ENCODE results near the gene TP63.

The TP63 gene

DNA sequence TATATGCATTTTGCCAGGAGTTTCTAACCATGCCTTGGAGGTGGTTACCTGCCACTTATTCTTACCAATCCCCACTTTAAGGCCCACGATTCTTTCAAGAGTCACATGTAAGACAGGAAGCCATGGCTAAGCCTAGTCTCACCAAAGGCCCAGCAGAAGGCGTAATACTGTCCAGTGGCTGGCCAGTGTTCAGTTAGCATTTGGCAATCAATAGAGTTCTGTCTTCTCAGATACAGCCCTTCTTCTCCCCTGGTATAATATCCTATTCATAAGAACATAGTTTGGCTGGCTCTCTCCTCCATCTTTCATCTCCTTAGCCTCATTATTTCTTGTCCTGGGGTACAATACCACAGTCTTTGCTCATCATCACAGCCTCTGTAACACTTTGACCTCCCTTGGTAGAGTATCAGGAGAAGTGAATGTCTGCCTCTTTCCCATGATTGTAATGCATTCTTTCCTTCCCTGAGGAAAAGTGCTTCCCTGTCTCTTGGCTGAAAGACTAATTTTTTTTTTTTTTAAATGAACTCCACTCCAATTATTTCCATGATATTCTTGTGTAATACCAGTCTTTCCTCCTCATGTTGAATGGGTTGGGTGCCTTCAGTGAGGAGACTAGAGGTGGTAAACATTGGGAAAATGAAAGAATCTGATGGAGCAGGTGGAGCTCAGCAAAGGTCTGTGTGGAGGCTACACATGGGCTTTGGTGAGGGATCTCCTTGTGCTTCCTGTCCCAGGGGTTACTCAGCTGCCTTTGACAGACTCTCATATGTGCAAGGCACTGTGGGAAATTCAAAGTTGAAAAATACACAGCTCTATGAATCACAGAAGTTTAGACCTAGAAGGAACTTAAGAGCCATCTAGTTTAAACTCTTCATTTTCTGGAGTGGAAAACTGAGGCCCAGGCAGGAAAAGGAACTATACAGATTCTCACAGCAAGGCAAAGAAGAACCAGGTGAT, 271.3 kb downstream of the TP63 start:
- no peak overlapping the region for H3K4me3 ChIP-seq (replicated peaks in 1 of 2; ENCODE audit: low read depth in 2 of 2, low read length in 2 of 2)
- peak; percentile 12 to 38 for DNase-seq (ENCODE audit: low read depth in 2 of 2)
- TF ChIP-seq, protein P1, sequence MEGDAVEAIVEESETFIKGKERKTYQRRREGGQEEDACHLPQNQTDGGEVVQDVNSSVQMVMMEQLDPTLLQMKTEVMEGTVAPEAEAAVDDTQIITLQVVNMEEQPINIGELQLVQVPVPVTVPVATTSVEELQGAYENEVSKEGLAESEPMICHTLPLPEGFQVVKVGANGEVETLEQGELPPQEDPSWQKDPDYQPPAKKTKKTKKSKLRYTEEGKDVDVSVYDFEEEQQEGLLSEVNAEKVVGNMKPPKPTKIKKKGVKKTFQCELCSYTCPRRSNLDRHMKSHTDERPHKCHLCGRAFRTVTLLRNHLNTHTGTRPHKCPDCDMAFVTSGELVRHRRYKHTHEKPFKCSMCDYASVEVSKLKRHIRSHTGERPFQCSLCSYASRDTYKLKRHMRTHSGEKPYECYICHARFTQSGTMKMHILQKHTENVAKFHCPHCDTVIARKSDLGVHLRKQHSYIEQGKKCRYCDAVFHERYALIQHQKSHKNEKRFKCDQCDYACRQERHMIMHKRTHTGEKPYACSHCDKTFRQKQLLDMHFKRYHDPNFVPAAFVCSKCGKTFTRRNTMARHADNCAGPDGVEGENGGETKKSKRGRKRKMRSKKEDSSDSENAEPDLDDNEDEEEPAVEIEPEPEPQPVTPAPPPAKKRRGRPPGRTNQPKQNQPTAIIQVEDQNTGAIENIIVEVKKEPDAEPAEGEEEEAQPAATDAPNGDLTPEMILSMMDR (IDR thresholded peaks at IDR 0.05; ENCODE audit: low read depth, low read length) = no peak

DNA sequence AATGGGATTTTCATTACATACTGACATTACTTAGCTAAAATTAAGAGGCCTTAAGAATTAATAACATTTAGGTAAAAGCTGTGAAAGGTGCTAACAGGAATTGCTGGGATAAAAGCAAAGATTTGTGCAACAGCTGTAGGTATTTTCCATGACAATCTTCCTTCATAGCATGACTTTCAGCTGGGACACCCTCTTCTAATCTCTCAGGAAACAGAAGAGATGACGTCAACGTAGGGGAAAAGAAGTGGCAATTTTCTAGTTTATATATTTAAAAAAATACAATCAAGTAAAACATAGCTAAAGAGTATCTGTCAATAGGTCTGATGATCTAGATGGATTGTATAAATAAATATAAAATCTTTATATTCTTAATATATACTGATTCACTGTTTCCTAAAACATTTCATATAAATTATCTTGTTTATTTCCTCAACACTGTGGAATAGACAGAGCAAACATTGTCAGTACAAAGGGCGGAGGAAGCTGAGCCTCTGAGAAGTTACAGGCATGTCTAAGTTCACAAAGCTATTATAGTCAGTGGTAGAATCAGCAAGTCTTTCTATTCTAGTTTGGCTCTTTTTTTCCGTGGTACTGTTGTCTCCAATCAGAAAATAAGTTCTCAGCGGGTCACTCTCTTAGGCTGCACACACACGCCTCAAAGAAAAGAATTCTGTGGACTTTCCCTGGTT, 272.5 kb downstream of the TP63 start:
- peak; percentile 17 to 34 for DNase-seq (ENCODE audit: low read depth in 2 of 2)
- TF ChIP-seq, protein P1 (IDR thresholded peaks at IDR 0.05; ENCODE audit: low read depth, low read length) = no peak
- H3K4me3 ChIP-seq (replicated peaks in 1 of 2; ENCODE audit: low read depth in 2 of 2, low read length in 2 of 2) = no peak overlapping the region

DNA sequence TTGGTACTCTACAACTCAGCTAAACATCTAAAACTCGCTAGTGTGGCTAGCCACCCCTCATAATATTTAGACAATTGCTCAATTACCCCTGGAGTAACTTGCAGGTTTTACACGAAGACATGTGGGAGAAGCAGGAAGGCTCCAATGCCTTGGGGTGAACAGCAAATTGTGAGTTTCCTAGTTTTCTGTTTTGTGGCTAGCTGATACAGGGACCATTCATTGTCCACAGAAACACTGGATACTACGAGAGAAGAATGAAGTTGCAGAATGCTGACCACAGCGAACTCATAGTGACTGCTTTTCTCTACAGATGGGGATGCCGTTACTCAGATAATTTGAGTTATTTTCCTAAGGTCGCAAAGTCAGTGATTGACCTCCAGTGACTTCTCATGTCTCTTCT, 276.6 kb downstream of the TP63 start:
- no peak overlapping the region for H3K4me3 ChIP-seq (replicated peaks in 1 of 2; ENCODE audit: low read depth in 2 of 2, low read length in 2 of 2)
- DNase-seq (ENCODE audit: low read depth in 2 of 2) = no peak
- TF ChIP-seq, protein P1 (IDR thresholded peaks at IDR 0.05; ENCODE audit: low read depth, low read length) = no peak

DNA sequence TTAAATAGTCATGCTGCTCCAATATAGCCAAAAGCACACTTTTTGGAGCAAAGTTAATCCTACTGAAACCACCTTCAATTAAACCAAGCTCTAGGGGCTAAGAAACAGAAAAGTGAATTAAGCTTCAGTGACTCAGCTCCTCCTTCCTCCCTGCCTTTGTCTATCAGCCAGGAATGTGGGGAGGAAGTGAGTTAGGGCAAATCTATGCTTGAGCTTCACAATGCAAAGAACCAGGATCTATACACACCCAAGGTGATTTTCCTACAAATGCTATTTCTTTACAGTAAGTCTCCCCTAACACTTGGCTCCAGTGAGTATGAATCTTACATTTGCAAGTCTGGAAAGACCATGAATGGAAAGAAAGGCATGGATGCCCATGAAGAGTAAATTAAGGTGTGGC, 277.5 kb downstream of the TP63 start:
- peak; percentile 52 to 86 for DNase-seq (ENCODE audit: low read depth in 2 of 2)
- TF ChIP-seq, protein P1 (IDR thresholded peaks at IDR 0.05; ENCODE audit: low read depth, low read length) = no peak
- no peak overlapping the region for H3K4me3 ChIP-seq (replicated peaks in 1 of 2; ENCODE audit: low read depth in 2 of 2, low read length in 2 of 2)

DNA sequence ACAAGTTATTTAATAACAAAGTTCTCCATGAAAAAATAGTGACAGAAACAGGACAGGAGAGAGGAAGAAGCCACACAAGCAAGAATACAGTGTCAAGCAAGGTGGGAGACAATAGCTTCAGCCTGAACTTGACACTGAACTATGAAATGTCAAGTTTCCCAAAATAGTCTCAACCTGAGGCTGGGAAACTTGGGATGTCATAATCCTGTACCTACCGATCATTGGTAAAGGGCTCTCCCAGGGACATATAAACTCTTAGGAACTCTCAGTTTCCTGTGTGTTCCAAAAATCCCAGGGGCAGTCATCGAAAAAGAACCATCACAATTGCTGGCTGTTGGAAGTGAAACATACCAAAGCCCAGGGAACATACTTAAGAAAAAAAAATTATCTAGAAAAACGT, 277.9 kb downstream of the TP63 start:
- TF ChIP-seq, protein P1 (IDR thresholded peaks at IDR 0.05; ENCODE audit: low read depth, low read length) = no peak
- no peak for DNase-seq (ENCODE audit: low read depth in 2 of 2)
- no peak overlapping the region for H3K4me3 ChIP-seq (replicated peaks in 1 of 2; ENCODE audit: low read depth in 2 of 2, low read length in 2 of 2)

DNA sequence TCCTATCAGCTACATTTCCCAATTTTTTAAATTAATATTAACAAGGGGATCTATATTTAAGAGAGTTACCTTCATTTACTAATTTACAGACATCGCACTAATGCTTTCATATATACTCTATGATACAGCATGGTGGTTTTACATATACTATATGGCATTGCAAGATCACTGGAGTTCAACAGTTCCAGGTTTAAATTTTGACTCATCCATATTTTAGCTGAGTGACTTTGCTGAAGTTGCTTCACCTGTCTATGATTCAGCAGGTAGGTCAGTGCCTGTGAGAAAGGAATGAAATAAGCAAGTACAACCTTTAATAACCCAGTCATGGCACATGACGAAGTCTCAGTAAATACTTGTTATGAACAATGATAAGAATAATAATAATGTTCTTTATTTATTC, 278.4 kb downstream of the TP63 start:
- no peak overlapping the region for H3K4me3 ChIP-seq (replicated peaks in 1 of 2; ENCODE audit: low read depth in 2 of 2, low read length in 2 of 2)
- DNase-seq (ENCODE audit: low read depth in 2 of 2) = peak in 1 of 2 donors; percentile 25
- TF ChIP-seq, protein P1 (IDR thresholded peaks at IDR 0.05; ENCODE audit: low read depth, low read length) = no peak

All from cardiac fibroblast (primary cell).